GM13976 (cell line): Measurements from ENCODE around the gene ZNF764.
"Not testable (repeated sequence)": the region's sequence is repeated elsewhere in the genome, so short reads cannot be mapped to it uniquely, and the experiment has no call there.

ENCODE experiments used
- DNase-seq: peaks from one replicate; pipeline ENCODE4 v3.0.0; 2012; ENCODE audit warnings: low spot score
- CTCF ChIP-seq: IDR thresholded peaks from 2 replicates; pipeline ENCODE4 v1.5.1; 2012; ENCODE audit warnings: borderline replicate concordance, mild to moderate bottlenecking; ENCODE audit not compliant: insufficient read depth; ENCODE audit errors: extremely low read depth, missing control alignments, control extremely low read depth
- in situ Hi-C: fragments of 300-500 bp; cut with MboI; formaldehyde crosslinking; loops from one replicate; pipeline ENCODE4 v1.12.0; 2022; ENCODE audit warnings: low sequenced_read_pairs, mixed read lengths, inconsistent platforms; ENCODE audit not compliant: unreplicated experiment

The ZNF764 gene

GRCh38 chr16:30548416-30549253, 9.5 kb downstream of the ZNF764 start:
- DNase-seq, result no peak
- TF ChIP-seq CTCF, result no peak
- in situ Hi-C loops, result no loop called here

GRCh38 chr16:30546115-30546514, 12.1 kb downstream of the ZNF764 start:
- DNase-seq, result no peak
- no peak for TF ChIP-seq CTCF
- in situ Hi-C loops, result no loop called here

GRCh38 chr16:30543067-30543466, 15.1 kb downstream of the ZNF764 start:
- in situ Hi-C loops, result no loop called here

GRCh38 chr16:30541502-30542329, 16.5 kb downstream of the ZNF764 start:
- in situ Hi-C loops, result no loop called here
- DNase-seq, result no peak
- TF ChIP-seq CTCF, result no peak

More at GRCh38 chr16:30543067-30543466, 15.1 kb downstream of the ZNF764 start:
- DNase-seq, result no peak
- TF ChIP-seq CTCF, result no peak

GRCh38 chr16:30540916-30541464, 17.2 kb downstream of the ZNF764 start:
- in situ Hi-C loops, DNase-seq: not testable (repeated sequence)

GRCh38 chr16:30539986-30540526, 18.1 kb downstream of the ZNF764 start:
- in situ Hi-C loops, DNase-seq: not testable (repeated sequence)

GRCh38 chr16:30539000-30539964, 18.9 kb downstream of the ZNF764 start:
- no peak for DNase-seq
- in situ Hi-C loops, result no loop called here
- TF ChIP-seq CTCF, result no peak

GRCh38 chr16:30536391-30537024, 21.7 kb downstream of the ZNF764 start:
- DNase-seq, in situ Hi-C loops: not testable (repeated sequence)
